Transverse colon (tissue), 4 donors: ENCODE results near the gene MEGF11. TPM values are rescaled to one million over a fixed set of nuclear protein-coding genes. Genes with fewer than 3 reads are reported as not detected.

ENCODE experiments used
- DNase-seq: peaks from one replicate; pipeline ENCODE4 v3.0.0-alpha.2; 2019
- H3K27ac ChIP-seq, 4 donors: fragments of 200-600 bp; sonication (generic); 2 replicates each; pipeline ENCODE4 v1.5.1; 2016 to 2018; ENCODE audit warnings: inconsistent platforms in 4 of 4
- H3K27me3 ChIP-seq: fragments of 200-600 bp; sonication (generic); 2 replicates; pipeline ENCODE4 v1.5.1; 2017; ENCODE audit warnings: inconsistent platforms
- H3K36me3 ChIP-seq, 4 donors: fragments of 200-600 bp; sonication (generic); 2 replicates each; pipeline ENCODE4 v1.5.1; 2017 to 2019; ENCODE audit warnings: inconsistent platforms in 4 of 4
- H3K4me1 ChIP-seq, 4 donors: fragments of 200-600 bp; sonication (generic); 2 replicates each; pipeline ENCODE4 v1.5.1; 2017 to 2020; ENCODE audit warnings: inconsistent platforms in 4 of 4
- H3K4me3 ChIP-seq, 4 donors: fragments of 200-600 bp; sonication (generic); 1 replicate in 1 of 4; 2 replicates in 3 of 4; pipeline versions ENCODE4 v1.5.1 to v1.6.1; 2017 to 2019; ENCODE audit warnings: inconsistent platforms in 4 of 4
- H3K9me3 ChIP-seq, 2 donors: fragments of 200-600 bp; sonication (generic); 2 replicates each; pipeline ENCODE4 v1.5.1; 2017 to 2019; ENCODE audit warnings: inconsistent platforms in 2 of 2
- EP300 ChIP-seq: sonication (generic); formaldehyde crosslinking; IDR thresholded peaks from one replicate; pipeline ENCODE4 v1.6.1; 2017; ENCODE audit warnings: antibody characterized with exemption, low read depth
- POLR2A ChIP-seq: fragments of 450-650 bp; IDR thresholded peaks from one replicate; pipeline ENCODE4 v1.6.1; 2016; ENCODE audit warnings: antibody characterized with exemption, mild to moderate bottlenecking, moderate library complexity
- POLR2AphosphoS5 ChIP-seq, 3 donors: sonication (generic); formaldehyde crosslinking; IDR thresholded peaks; one replicate each; pipeline ENCODE4 v1.6.1; 2016; ENCODE audit warnings: antibody characterized with exemption in 3 of 3
- WGBS, 2 donors: methylation state at CpG; one replicate each; pipeline ENCODE4 v1.1.5; 2018; ENCODE audit warnings: low coverage in 1 of 2; 5-methylcytosine and 5-hydroxymethylcytosine counted together
- in situ Hi-C, 4 donors: fragments of 200-750 bp; cut with MboI; loops; one replicate each; pipeline versions ENCODE4 v1.15.0 to v1.15.1; 2017; ENCODE audit warnings: low sequenced_read_pairs in 3 of 4, low pct_ligation_motif_present in 1 of 4, low pct_unique_long_range_greater_than_20kb in 1 of 4
- intact Hi-C: fragments of 100-400 bp; cut with DNase I; formaldehyde crosslinking; loops from one replicate; pipeline ENCODE4 v1.15.1; 2023; ENCODE audit warnings: low total_unique reads
- total RNA-seq, 4 donors: library from RNA; depleted of rRNA; stranded (reverse); fragments of >200 nt; gene quantifications; one replicate each; pipeline ENCODE4 v1.1.0, GENCODE V29; 2016
- TF ChIP-seq, protein P1 (sequence below), 5 experiments: fragments of 200-600 bp in 3 of 5; fragments of 450-650 bp in 2 of 5; sonication (generic) in 3 of 5; IDR thresholded peaks; 1 replicate in 2 of 5; 2 replicates in 3 of 5; pipeline ENCODE4 v1.5.1; 2016 to 2017; ENCODE audit warnings: antibody characterized with exemption in 5 of 5, inconsistent platforms in 3 of 5, mild to moderate bottlenecking in 2 of 5, moderate library complexity in 1 of 5

The MEGF11 gene
- total RNA-seq, 4 donors from 2014 or later = 0.16 TPM; not detected in 3

DNA sequence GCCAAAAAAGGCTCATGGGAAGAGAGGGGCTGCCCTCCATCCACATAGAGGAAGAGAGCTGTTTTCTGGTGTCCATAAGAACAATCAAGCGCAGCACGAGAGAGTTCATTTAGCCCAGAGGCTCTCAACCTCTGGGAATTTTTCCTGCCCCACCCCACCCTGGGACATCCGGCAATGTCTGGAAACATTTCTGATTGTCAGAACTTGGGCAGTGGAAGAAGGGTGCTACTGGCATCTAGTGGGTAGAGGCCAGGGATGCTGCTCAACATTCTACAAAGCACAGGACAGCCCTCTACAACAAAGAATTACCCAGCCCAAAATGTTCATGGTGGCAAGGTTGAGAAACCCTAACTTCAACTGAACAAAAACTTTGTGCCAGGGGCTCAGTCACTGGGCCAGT is 291.4 kb downstream of the MEGF11 start:
- no peak overlapping the region for H3K4me3 ChIP-seq
- TF ChIP-seq POLR2A (no peak), POLR2AphosphoS5 (IDR thresholded peaks at IDR 0.05) (no peak), EP300 (no peak)
- TF ChIP-seq, protein P1, sequence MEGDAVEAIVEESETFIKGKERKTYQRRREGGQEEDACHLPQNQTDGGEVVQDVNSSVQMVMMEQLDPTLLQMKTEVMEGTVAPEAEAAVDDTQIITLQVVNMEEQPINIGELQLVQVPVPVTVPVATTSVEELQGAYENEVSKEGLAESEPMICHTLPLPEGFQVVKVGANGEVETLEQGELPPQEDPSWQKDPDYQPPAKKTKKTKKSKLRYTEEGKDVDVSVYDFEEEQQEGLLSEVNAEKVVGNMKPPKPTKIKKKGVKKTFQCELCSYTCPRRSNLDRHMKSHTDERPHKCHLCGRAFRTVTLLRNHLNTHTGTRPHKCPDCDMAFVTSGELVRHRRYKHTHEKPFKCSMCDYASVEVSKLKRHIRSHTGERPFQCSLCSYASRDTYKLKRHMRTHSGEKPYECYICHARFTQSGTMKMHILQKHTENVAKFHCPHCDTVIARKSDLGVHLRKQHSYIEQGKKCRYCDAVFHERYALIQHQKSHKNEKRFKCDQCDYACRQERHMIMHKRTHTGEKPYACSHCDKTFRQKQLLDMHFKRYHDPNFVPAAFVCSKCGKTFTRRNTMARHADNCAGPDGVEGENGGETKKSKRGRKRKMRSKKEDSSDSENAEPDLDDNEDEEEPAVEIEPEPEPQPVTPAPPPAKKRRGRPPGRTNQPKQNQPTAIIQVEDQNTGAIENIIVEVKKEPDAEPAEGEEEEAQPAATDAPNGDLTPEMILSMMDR (IDR thresholded peaks at IDR 0.05) = no peak
- DNase-seq = no peak
- no peaks in the 10 kb centered on the region for H3K4me1 ChIP-seq
- in situ Hi-C loops = no loop called here
- H3K9me3 ChIP-seq = no peaks in the 10 kb centered on the region
- no peaks in the 10 kb centered on the region for H3K36me3 ChIP-seq
- no peak overlapping the region for H3K27ac ChIP-seq
- intact Hi-C loops = no loop called here
- peaks cover 14% of the 10 kb centered on the region for H3K27me3 ChIP-seq
- 29% methylated on average over 3 of the region's 3 CpGs; no CpG with 5 or more reads in 1 of the 2 donors for WGBS, 2 donors

DNA sequence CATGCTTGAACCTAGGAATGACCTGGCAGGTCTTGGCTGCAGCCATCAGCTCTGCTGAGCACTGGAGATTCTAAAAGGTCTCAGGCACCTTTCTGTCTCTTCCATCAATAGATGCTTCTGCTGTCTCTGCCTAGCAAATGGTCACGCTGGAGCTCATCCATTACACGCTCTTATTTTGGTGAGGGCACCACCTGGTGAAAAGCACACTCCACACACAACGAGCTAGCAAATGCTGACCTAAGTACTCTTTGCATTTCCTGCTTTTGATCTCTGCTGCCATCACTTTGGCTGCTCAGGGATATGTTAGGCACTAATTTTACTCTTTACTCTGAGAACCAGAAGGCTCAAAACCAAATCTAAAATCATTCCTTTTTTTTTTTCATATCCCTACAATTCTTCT is 293.0 kb downstream of the MEGF11 start:
- in situ Hi-C loops (no loop called here), intact Hi-C loops (no loop called here)
- Histone ChIP-seq H3K36me3 (no peaks in the 10 kb centered on the region), H3K27ac (no peak overlapping the region), H3K4me1 (no peaks in the 10 kb centered on the region), H3K27me3 (peaks cover 14% of the 10 kb centered on the region), H3K4me3 (no peak overlapping the region), H3K9me3 (no peaks in the 10 kb centered on the region)
- 44 to 71% methylated on average over 3 of the region's 3 CpGs for WGBS, 2 donors
- DNase-seq = no peak
- TF ChIP-seq POLR2A = no peak
- TF ChIP-seq POLR2AphosphoS5 (IDR thresholded peaks at IDR 0.05) = no peak
- no peak for TF ChIP-seq EP300
- TF ChIP-seq, protein P1 (IDR thresholded peaks at IDR 0.05) = no peak

DNA sequence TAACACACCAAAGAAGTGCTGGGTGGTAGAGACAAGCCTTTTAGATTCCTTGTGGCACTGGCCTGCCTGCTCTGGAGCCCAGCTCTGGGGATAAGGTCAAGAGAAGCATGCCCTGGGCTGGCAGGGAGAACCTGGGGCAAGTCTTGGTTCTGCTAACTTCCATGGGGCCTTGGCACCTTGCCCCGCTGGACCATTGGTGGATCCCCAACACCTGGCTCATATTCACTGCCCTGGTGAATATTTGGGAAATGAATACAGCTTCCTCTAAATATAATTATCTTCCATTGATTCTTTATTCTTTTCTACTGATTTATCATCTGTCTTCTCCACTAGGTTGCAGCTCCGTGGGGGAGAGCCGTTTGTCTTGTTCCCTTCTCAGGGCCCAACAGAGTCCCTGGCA is 294.7 kb downstream of the MEGF11 start:
- DNase-seq = no peak
- no peak overlapping the region for H3K27ac ChIP-seq
- no peaks in the 10 kb centered on the region for H3K4me1 ChIP-seq
- peaks cover 10% of the 10 kb centered on the region for H3K27me3 ChIP-seq
- H3K9me3 ChIP-seq = no peaks in the 10 kb centered on the region
- no peak overlapping the region for H3K4me3 ChIP-seq
- in situ Hi-C loops = no loop called here
- intact Hi-C loops = no loop called here
- TF ChIP-seq EP300 (no peak), POLR2A (no peak), POLR2AphosphoS5 (IDR thresholded peaks at IDR 0.05) (no peak)
- TF ChIP-seq, protein P1 (IDR thresholded peaks at IDR 0.05) = no peak
- no peaks in the 10 kb centered on the region for H3K36me3 ChIP-seq
- 75 to 80% methylated on average over 2 to 3 of the region's 3 CpGs for WGBS, 2 donors

DNA sequence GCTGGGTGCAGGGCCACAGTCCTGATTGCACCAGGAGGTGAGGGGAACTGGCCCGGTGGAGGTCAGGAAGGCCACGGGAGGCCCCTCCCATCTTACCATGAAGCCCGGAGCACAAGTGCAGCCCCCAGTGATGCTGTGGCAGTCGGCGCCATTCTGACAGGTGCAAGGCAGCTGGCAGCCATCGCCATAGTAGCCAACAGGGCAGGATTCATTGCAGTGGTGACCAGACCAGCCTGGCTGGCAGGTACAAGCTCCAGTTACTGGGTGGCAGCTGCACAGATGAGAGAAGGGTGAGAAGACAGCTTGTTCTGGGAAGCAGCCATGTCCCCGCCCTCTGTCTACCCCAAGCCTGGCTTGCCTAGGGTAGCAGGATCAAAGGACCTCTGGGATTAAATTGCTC is 296.1 kb downstream of the MEGF11 start:
- Histone ChIP-seq H3K27ac (no peak overlapping the region), H3K4me1 (no peaks in the 10 kb centered on the region), H3K27me3 (no peaks in the 10 kb centered on the region), H3K4me3 (no peak overlapping the region), H3K36me3 (no peaks in the 10 kb centered on the region), H3K9me3 (no peaks in the 10 kb centered on the region)
- TF ChIP-seq, protein P1 (IDR thresholded peaks at IDR 0.05) = no peak
- TF ChIP-seq POLR2AphosphoS5 (IDR thresholded peaks at IDR 0.05) (no peak), POLR2A (no peak), EP300 (no peak)
- no peak for DNase-seq
- 70% methylated on average over 7 of the region's 7 CpGs; no CpG with 5 or more reads in 1 of the 2 donors for WGBS, 2 donors
- in situ Hi-C loops = no loop called here
- intact Hi-C loops = no loop called here
